ENCODE data around the gene JCAD.

The JCAD gene

GRCh38 chr10:29977171-29977570 is 82.2 kb downstream of the JCAD start:
- H3K36me3 ChIP-seq (ENCODE audit: control insufficient read depth in 1 of 2, insufficient read depth in 2 of 2, low read length in 2 of 2) = no peaks in the 10 kb centered on the region
- no peaks in the 10 kb centered on the region for H3K27me3 ChIP-seq (ENCODE audit: control insufficient read depth in 1 of 2, insufficient read depth in 2 of 2, low read length in 2 of 2)
- no peak overlapping the region for H3K9ac ChIP-seq (ENCODE audit: low read depth in 1 of 2, low read length in 2 of 2)
- no peaks in the 10 kb centered on the region for H3K4me1 ChIP-seq (ENCODE audit: control insufficient read depth in 1 of 2, insufficient read depth in 2 of 2, low read length in 2 of 2)
- no peak overlapping the region for H3K4me3 ChIP-seq (ENCODE audit: low read depth in 1 of 2, low read length in 2 of 2)
- H3K9me3 ChIP-seq (ENCODE audit: control insufficient read depth in 1 of 2, low read length in 2 of 2) = peaks cover 0 to under 1% of the 10 kb centered on the region in 2 donors
- H3K27ac ChIP-seq (ENCODE audit: low read depth, low read length) = no peak overlapping the region

GRCh38 chr10:29976134-29976533 is 83.3 kb downstream of the JCAD start:
- no peaks in the 10 kb centered on the region for H3K4me1 ChIP-seq (ENCODE audit: control insufficient read depth in 1 of 2, insufficient read depth in 2 of 2, low read length in 2 of 2)
- H3K36me3 ChIP-seq (ENCODE audit: control insufficient read depth in 1 of 2, insufficient read depth in 2 of 2, low read length in 2 of 2) = no peaks in the 10 kb centered on the region
- no peak overlapping the region for H3K9ac ChIP-seq (ENCODE audit: low read depth in 1 of 2, low read length in 2 of 2)
- H3K27ac ChIP-seq (ENCODE audit: low read depth, low read length) = no peak overlapping the region
- no peak overlapping the region for H3K4me3 ChIP-seq (ENCODE audit: low read depth in 1 of 2, low read length in 2 of 2)
- no peaks in the 10 kb centered on the region for H3K9me3 ChIP-seq (ENCODE audit: control insufficient read depth in 1 of 2, low read length in 2 of 2)
- no peaks in the 10 kb centered on the region for H3K27me3 ChIP-seq (ENCODE audit: control insufficient read depth in 1 of 2, insufficient read depth in 2 of 2, low read length in 2 of 2)

GRCh38 chr10:29974773-29975172 is 84.6 kb downstream of the JCAD start:
- Histone ChIP-seq H3K4me3 (ENCODE audit: low read depth in 1 of 2, low read length in 2 of 2) (no peak overlapping the region), H3K4me1 (ENCODE audit: control insufficient read depth in 1 of 2, insufficient read depth in 2 of 2, low read length in 2 of 2) (no peaks in the 10 kb centered on the region), H3K9ac (ENCODE audit: low read depth in 1 of 2, low read length in 2 of 2) (no peak overlapping the region), H3K27ac (ENCODE audit: low read depth, low read length) (no peak overlapping the region), H3K9me3 (ENCODE audit: control insufficient read depth in 1 of 2, low read length in 2 of 2) (no peaks in the 10 kb centered on the region), H3K36me3 (ENCODE audit: control insufficient read depth in 1 of 2, insufficient read depth in 2 of 2, low read length in 2 of 2) (no peaks in the 10 kb centered on the region), H3K27me3 (ENCODE audit: control insufficient read depth in 1 of 2, insufficient read depth in 2 of 2, low read length in 2 of 2) (no peaks in the 10 kb centered on the region)

GRCh38 chr10:29973921-29974320 is 85.5 kb downstream of the JCAD start:
- Histone ChIP-seq H3K27ac (ENCODE audit: low read depth, low read length) (no peak overlapping the region), H3K36me3 (ENCODE audit: control insufficient read depth in 1 of 2, insufficient read depth in 2 of 2, low read length in 2 of 2) (no peaks in the 10 kb centered on the region), H3K9me3 (ENCODE audit: control insufficient read depth in 1 of 2, low read length in 2 of 2) (no peaks in the 10 kb centered on the region), H3K9ac (ENCODE audit: low read depth in 1 of 2, low read length in 2 of 2) (no peak overlapping the region), H3K27me3 (ENCODE audit: control insufficient read depth in 1 of 2, insufficient read depth in 2 of 2, low read length in 2 of 2) (no peaks in the 10 kb centered on the region), H3K4me3 (ENCODE audit: low read depth in 1 of 2, low read length in 2 of 2) (no peak overlapping the region), H3K4me1 (ENCODE audit: control insufficient read depth in 1 of 2, insufficient read depth in 2 of 2, low read length in 2 of 2) (no peaks in the 10 kb centered on the region)

GRCh38 chr10:29970576-29970975 is 88.8 kb downstream of the JCAD start:
- Histone ChIP-seq H3K27ac (ENCODE audit: low read depth, low read length) (no peak overlapping the region), H3K9ac (ENCODE audit: low read depth in 1 of 2, low read length in 2 of 2) (no peak overlapping the region), H3K36me3 (ENCODE audit: control insufficient read depth in 1 of 2, insufficient read depth in 2 of 2, low read length in 2 of 2) (no peaks in the 10 kb centered on the region), H3K4me3 (ENCODE audit: low read depth in 1 of 2, low read length in 2 of 2) (no peak overlapping the region), H3K9me3 (ENCODE audit: control insufficient read depth in 1 of 2, low read length in 2 of 2) (no peaks in the 10 kb centered on the region), H3K27me3 (ENCODE audit: control insufficient read depth in 1 of 2, insufficient read depth in 2 of 2, low read length in 2 of 2) (no peaks in the 10 kb centered on the region), H3K4me1 (ENCODE audit: control insufficient read depth in 1 of 2, insufficient read depth in 2 of 2, low read length in 2 of 2) (no peaks in the 10 kb centered on the region)

- H3K36me3 ChIP-seq (ENCODE audit: control insufficient read depth in 1 of 2, insufficient read depth in 2 of 2, low read length in 2 of 2) = no peaks in the 10 kb centered on the region
- no peak overlapping the region for H3K9ac ChIP-seq (ENCODE audit: low read depth in 1 of 2, low read length in 2 of 2)
- H3K9me3 ChIP-seq (ENCODE audit: control insufficient read depth in 1 of 2, low read length in 2 of 2) = no peaks in the 10 kb centered on the region
- no peak overlapping the region for H3K4me3 ChIP-seq (ENCODE audit: low read depth in 1 of 2, low read length in 2 of 2)
- H3K27ac ChIP-seq (ENCODE audit: low read depth, low read length) = no peak overlapping the region
- no peaks in the 10 kb centered on the region for H3K27me3 ChIP-seq (ENCODE audit: control insufficient read depth in 1 of 2, insufficient read depth in 2 of 2, low read length in 2 of 2)
- no peaks in the 10 kb centered on the region for H3K4me1 ChIP-seq (ENCODE audit: control insufficient read depth in 1 of 2, insufficient read depth in 2 of 2, low read length in 2 of 2)
Measured at GRCh38 chr10:29970012-29970396, 89.4 kb downstream of the JCAD start.

- no peak overlapping the region for H3K27ac ChIP-seq (ENCODE audit: low read depth, low read length)
- no peak overlapping the region for H3K9ac ChIP-seq (ENCODE audit: low read depth in 1 of 2, low read length in 2 of 2)
- no peak overlapping the region for H3K4me3 ChIP-seq (ENCODE audit: low read depth in 1 of 2, low read length in 2 of 2)
- no peaks in the 10 kb centered on the region for H3K36me3 ChIP-seq (ENCODE audit: control insufficient read depth in 1 of 2, insufficient read depth in 2 of 2, low read length in 2 of 2)
- no peaks in the 10 kb centered on the region for H3K4me1 ChIP-seq (ENCODE audit: control insufficient read depth in 1 of 2, insufficient read depth in 2 of 2, low read length in 2 of 2)
- no peaks in the 10 kb centered on the region for H3K9me3 ChIP-seq (ENCODE audit: control insufficient read depth in 1 of 2, low read length in 2 of 2)
- no peaks in the 10 kb centered on the region for H3K27me3 ChIP-seq (ENCODE audit: control insufficient read depth in 1 of 2, insufficient read depth in 2 of 2, low read length in 2 of 2)
Measured at GRCh38 chr10:29969255-29970011, 90.0 kb downstream of the JCAD start.

GRCh38 chr10:29968585-29968984 is 90.8 kb downstream of the JCAD start:
- Histone ChIP-seq H3K27ac (ENCODE audit: low read depth, low read length) (no peak overlapping the region), H3K27me3 (ENCODE audit: control insufficient read depth in 1 of 2, insufficient read depth in 2 of 2, low read length in 2 of 2) (no peaks in the 10 kb centered on the region)

GRCh38 chr10:29966269-29966668 is 93.1 kb downstream of the JCAD start:
- H3K9ac ChIP-seq (ENCODE audit: low read depth in 1 of 2, low read length in 2 of 2) = no peak overlapping the region
- H3K36me3 ChIP-seq (ENCODE audit: control insufficient read depth in 1 of 2, insufficient read depth in 2 of 2, low read length in 2 of 2) = no peaks in the 10 kb centered on the region
- no peaks in the 10 kb centered on the region for H3K4me1 ChIP-seq (ENCODE audit: control insufficient read depth in 1 of 2, insufficient read depth in 2 of 2, low read length in 2 of 2)
- no peaks in the 10 kb centered on the region for H3K27me3 ChIP-seq (ENCODE audit: control insufficient read depth in 1 of 2, insufficient read depth in 2 of 2, low read length in 2 of 2)
- no peaks in the 10 kb centered on the region for H3K9me3 ChIP-seq (ENCODE audit: control insufficient read depth in 1 of 2, low read length in 2 of 2)
- H3K27ac ChIP-seq (ENCODE audit: low read depth, low read length) = no peak overlapping the region
- no peak overlapping the region for H3K4me3 ChIP-seq (ENCODE audit: low read depth in 1 of 2, low read length in 2 of 2)

More at GRCh38 chr10:29968585-29968984, 90.8 kb downstream of the JCAD start:
- Histone ChIP-seq H3K4me3 (ENCODE audit: low read depth in 1 of 2, low read length in 2 of 2) (no peak overlapping the region), H3K36me3 (ENCODE audit: control insufficient read depth in 1 of 2, insufficient read depth in 2 of 2, low read length in 2 of 2) (no peaks in the 10 kb centered on the region), H3K9me3 (ENCODE audit: control insufficient read depth in 1 of 2, low read length in 2 of 2) (no peaks in the 10 kb centered on the region), H3K9ac (ENCODE audit: low read depth in 1 of 2, low read length in 2 of 2) (no peak overlapping the region), H3K4me1 (ENCODE audit: control insufficient read depth in 1 of 2, insufficient read depth in 2 of 2, low read length in 2 of 2) (no peaks in the 10 kb centered on the region)

Data from duodenal mucosa (tissue), 2 donors.